Measurements from ENCODE around the gene OR7A5. TPM values are rescaled to one million over a fixed set of nuclear protein-coding genes. Genes with fewer than 3 reads are reported as not detected.

The OR7A5 gene
- polyA plus RNA-seq, 1 experiment: not detected

Small RNA genes lying within 50 kb of the gene (small RNA-seq; reads per million reads assigned to genes)
- gene AC005255.1 (ENCODE audit: insufficient read length, low read depth, low replicate concordance): not detected

Other genes with a start within 250 kb of the OR7A5 start
- not detected in 2 replicates for gene ADGRE3, start 160.3 kb downstream of the OR7A5 start, polyA plus RNA-seq (2011; rRNA removed)
- 12.2 and 16.4 TPM in 2 replicates for gene ZNF333, start 145.1 kb downstream of the OR7A5 start, polyA plus RNA-seq (2011; rRNA removed)
- gene ADGRE2, start 56.6 kb downstream of the OR7A5 start, polyA plus RNA-seq (2011; rRNA removed): 0.15 and 0.72 TPM in 2 replicates
- not detected in 2 replicates for gene OR7C1, start within 50 bp of the OR7A5 start, polyA plus RNA-seq (2011; rRNA removed)
- not detected in 2 replicates for gene OR7A10, start 13.7 kb upstream of the OR7A5 start, polyA plus RNA-seq (2011; rRNA removed)
- gene OR7A17, start 50.9 kb upstream of the OR7A5 start, polyA plus RNA-seq (2011; rRNA removed): not detected in 2 replicates
- gene OR7C2, start 106.3 kb upstream of the OR7A5 start, polyA plus RNA-seq (2011; rRNA removed): not detected in 2 replicates
- gene SLC1A6, start 144.7 kb upstream of the OR7A5 start, polyA plus RNA-seq (2011; rRNA removed): not detected in 2 replicates
- gene CASP14, start 214.3 kb upstream of the OR7A5 start, polyA plus RNA-seq (2011; rRNA removed): not detected in 2 replicates
- gene OR1I1, start 247.0 kb upstream of the OR7A5 start, polyA plus RNA-seq (2011; rRNA removed): not detected in 2 replicates